ENCODE results near the gene NDRG4.
"Not testable (repeated sequence)": the region's sequence is repeated elsewhere in the genome, so short reads cannot be mapped to it uniquely, and the experiment has no call there.

NDRG4 gene

DNA sequence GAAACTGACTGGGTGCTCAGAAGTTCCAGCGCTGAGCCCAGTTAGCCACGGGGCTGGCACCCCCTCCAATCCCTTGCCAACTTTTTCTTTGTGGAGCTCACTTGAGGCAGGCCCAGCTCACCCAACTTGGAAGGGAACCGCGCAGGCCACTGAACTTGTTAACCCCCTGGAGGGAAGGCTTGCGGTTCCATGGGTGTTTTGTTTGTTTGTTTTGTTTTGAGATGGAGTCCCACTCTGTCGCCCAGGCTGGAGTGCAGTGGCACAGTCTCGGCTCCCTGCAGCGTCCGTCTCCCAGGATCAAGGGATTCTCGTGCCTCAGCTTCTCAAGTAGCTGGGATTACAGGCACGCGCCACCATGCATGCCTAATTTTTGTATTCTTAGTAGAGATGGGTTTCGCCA, 34.1 kb upstream of the NDRG4 start:
- DNase-seq (ENCODE audit: low read depth): no peak

DNA sequence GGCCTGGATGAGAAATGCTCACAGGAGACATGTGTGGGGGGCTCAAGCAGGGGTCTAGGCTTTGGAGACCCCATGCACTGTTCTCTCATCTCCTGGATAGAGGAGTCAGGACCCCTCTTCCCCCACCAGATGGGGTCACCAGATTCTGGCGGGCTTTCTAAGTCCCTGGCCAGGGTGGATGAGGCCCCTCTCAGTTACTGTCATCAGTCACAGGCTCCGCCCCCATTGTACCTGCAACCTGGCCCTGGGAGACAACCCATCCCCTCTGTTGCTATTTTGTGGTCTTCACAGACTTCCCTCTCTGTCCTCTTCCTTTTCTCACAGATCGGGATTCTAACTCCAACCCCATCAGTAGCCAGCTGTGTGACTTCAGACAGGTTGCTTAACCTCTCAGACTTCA, 33.5 kb upstream of the NDRG4 start:
- no peak for DNase-seq (ENCODE audit: low read depth)

DNA sequence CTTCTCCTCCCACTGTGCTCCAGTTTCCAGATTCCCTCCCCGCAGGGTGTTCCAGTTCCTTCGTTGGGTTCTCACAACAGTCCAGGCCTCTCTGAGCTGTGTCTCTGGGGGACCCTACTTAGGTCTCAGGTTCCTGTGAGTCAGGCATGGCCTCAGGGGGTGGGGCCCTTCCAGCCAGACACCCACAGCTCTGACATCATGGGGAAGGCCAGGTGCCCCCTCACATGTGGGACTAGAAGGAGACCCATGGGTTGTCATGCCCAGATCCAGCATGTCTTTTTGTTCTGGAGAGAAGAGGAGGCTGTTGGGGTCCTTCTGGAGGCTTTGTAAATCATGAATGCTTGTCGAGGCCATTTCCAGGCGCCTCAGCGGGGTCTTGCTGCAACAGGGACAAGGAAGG, 32.0 kb upstream of the NDRG4 start:
- DNase-seq (ENCODE audit: low read depth): no peak

DNA sequence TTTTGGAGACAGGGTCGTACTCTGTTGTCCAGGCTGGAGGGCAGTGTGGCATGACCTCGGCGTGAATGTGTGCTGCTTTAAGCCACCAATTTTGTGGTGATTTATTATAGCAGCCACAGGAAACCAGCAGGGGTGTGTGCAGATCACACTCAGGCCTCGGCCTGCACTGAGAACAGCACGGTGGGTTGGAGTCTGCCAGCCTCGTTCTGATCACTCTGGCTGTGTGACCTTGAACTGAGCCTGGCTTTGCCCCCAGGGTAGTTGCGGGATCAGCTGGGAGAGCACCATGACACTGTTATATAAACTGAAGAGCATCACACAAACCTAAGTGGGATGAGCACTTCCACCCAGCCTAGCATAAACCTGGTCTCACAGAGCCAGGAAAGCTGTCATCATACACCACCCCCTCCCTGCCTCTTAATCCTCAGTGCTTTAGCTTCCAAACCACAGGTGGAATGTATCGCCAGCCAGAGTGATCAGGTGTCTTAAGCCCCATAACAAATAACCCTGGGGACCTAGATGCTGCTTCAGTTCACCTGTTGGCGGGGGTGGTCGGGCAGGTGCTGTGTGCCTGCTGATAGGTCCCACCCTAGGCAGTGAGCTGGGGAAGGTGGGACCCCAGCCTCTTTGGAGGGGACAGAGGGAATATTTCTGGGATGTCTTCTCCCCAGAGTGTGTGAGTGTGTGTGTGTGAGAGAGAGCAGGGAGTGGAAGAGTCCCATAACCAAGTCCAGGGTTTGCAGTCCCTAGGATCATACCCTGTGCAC, 28.6 kb upstream of the NDRG4 start:
- DNase-seq (ENCODE audit: low read depth): no peak

DNA sequence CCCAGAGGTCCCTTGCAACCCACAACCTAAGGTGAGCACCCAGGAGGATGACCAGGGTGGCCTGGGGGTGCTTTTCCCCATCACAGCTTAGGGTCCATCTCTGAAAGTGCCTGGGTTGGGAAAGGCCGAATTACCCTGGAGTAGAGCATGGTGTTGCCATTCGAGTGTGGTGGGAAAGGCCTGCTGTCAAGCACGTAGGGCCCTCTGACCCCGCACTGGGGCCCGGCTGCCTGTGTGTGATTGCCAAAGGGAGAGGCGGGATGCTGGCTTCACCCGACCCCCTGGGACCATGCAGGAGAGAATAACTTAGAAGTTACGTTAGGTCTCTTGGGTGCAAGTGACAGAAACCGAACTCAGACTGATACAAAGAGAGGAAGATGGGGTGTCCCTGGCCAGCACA, 27.7 kb upstream of the NDRG4 start:
- DNase-seq (ENCODE audit: low read depth): no peak

DNA sequence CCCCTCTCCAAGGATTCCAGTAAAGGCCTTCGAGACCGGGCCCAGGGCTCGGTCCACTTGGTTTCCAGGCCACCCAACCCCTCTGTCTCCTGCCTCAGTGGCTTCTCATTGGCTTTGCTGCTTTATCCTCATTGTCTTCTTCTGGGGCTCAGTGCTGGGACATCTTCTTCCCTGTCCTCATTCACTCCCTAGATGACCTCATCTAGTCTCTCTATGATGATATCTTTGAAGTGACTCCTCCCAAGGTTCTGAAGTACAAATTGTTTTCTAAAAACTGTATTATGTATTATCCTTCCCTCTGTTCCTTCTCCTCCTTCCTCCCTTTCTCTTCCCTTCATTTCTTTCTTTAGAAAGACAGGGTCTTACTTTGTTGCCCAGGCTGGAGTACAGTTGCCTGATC, 27.1 kb upstream of the NDRG4 start:
- no peak for DNase-seq (ENCODE audit: low read depth)

DNA sequence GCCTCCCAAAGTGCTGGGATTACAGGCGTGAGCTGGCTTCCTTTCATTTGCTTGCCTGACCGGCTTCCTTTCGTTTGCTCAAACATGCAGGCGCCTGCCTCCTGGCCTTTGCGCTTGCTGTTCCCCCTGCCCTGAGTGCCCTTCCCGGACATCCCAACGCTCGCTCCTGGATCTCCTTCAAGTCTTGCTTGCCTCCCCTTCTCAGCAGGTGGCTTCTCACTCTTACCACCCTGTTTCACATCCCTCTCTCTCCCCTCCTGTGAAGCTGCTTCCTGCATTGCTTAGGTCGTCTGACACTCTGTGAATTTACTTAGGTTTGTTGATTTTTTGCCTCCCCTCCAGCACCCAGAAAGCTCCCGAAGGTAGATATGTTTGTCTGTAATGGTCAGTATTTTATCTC, 25.6 kb upstream of the NDRG4 start:
- no peak for DNase-seq (ENCODE audit: low read depth)

DNA sequence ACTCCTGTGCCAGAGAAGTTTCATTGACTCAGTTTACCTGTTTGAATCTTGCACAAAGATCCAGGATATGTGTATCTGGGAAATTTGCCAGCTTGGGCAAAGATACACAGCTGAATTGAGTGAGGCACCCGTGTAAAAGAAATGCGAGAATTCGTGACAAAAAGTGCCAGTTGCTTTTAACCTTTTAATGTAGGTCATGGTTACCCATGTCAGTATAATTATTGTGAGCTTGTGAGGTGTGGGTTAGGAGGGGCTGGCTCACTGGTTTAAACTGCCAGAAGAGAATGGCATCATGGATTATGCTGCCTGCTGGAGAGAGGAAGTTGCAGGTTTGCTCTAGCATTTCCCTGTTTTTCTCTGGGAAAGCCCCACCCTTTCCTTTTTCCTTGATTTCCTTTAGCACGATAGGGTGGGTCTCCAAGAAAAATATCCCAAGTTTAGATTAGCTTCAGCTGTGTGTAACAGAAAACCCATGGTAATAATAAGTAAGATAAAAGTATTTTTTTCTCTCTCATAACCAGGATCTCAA, 24.8 kb upstream of the NDRG4 start:
- DNase-seq (ENCODE audit: low read depth): no peak

DNA sequence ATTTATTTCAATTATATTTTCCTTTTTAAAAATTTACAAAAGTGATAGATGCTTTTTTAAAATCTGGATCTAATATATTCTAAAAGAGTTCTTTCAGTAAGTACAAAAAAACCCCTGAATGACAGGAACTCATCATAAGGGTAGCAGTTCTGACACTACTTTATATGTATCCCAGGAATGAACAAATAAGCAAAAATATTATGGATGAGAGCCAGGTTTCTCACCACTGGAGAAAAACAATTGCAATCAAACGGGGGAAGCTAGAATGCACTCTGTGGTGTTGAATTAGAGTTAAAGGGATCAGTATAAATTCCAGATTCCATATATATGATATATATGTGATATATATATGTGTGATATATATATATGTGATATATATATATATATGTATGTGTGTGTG, 23.2 kb upstream of the NDRG4 start:
- no peak for DNase-seq (ENCODE audit: low read depth)

DNA sequence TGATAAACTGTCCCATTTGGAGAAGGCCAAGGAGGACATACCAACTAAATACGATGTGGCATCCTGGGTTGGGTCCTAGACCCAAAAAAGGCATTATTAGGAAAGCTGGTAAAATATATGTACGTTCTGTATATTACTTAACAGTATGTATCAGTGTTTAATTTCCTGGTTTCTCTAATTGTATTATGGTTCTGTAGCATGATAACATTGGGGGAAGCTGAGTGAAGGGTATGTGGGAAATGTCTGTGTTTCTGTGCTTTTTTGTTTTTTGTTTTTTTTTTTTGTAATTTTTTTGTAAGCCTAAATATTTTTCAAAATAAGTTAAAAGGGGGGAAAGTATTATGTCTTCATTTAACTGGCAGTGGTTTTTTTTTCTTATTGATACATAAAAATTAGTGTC, 21.5 kb upstream of the NDRG4 start:
- DNase-seq (ENCODE audit: low read depth): no peak

DNA sequence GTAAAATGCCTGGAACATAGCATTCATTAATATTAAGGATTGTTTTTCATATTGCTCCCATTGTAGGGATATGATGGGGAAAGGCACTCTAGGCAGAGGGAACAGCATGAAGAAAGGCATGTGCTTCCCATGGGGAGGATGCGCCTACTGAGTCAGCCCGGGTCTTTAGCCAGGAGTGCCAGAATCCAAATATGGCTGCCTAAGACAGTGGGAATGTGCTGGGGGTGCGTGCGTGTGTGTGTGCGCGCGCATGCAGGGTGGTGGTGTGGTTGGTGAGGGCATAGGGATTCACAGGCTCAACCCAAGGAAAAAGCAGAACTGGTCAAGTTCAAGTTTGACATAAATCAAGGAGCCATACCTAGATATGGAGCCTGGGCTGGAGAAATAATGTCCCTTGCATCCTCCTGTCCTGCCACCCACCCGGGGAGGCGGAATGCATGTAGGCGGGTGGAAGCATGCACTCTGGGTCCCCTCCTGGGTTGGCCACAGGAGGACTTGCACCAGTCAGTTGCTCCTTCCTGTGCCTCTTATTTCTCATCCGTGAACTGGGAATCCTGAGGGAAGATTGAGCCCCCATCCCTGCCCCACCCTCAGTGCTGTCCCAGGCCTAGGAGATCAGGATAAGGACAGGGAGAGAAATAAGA, 18.6 kb upstream of the NDRG4 start:
- DNase-seq (ENCODE audit: low read depth): no peak

DNA sequence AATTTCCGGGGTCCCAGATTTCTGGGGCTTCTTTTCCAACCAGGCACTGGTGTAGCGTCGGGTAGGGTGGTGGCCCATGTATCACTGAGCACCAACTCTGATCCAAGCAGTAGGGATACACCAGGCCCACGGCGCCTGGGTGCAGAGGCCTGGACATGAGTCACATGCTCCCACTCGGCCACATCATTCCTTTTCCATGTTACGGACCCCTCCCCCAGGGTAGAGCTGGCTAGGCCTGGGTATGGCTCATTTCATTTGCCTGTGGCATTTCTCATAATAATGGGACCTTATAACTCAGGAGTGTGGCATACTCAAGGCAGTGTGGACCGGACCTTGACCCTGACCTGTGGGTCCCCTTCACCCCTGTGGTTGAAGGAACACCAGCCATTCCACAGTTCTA, 18.0 kb upstream of the NDRG4 start:
- DNase-seq (ENCODE audit: low read depth): no peak

DNA sequence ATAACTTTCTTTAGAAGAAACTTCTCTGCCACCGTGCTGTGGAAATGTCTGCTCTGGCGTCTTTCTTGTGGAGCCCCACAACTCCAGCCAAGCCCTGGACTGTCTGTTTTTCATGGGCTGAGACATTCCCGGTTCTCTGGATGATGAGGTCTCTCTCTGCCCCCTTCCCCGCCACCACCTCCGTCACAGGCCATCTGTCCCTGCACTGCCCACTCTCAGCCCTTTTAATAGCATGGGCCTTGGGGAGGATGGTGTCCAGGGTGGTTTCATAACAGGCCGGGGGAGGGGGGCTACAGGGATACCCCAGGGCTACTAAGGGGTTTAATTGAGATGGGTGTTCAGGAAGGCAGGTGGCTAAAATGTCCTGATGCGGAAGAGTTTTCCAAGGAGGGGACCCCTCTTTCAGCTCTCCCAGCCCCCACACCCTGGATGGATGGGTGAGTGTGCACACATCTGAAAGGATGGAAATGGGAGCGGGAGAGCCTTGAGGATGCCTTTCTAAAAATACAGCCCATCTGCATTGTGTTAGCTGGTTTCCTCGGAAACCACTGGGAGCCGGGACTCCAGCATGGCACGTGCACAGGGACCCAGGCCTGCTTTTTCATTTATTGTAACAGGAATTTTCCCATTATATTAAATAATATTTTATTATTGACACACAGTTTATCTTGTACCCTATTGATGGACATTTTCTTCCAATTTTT, 14.6 kb upstream of the NDRG4 start:
- no peak for DNase-seq (ENCODE audit: low read depth)

DNA sequence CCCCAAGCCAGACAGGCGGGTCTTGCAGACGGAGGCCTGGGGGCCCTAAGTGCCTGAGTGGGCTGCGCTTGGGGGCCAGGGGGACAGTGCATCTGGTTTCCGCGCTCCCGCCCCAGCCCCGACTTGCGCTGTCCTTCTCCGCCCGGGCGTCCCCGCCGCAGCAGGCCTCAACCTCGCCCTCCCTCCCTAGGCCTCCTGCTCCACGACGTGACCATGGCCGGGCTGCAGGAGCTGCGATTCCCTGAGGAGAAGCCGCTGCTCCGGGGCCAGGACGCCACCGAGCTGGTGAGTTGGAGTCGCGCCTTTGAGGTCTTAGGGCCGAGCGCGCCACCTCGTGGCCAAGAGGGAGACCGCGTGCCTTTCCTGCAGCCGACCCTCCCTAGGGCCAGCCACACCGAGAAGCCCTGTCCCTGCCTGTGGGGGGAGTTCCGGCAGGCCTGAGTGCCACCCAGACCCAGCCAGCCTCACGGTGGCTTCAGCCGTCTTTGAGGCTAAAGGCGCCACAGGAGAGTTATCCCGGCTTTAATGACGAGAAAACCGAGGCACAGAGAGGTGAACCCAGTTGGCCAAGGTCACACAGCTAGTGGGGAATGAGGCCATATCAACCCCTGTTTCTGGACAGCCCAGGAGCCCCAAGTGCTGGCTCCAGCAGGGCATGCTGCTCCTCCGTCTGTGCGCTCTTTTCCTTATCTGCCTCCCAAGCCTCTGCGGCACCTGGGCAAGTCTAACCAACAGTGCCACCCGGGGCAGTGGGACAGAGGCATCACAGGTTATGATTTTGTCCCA, 12.2 kb upstream of the NDRG4 start:
- DNase-seq (ENCODE audit: low read depth): peak; percentile 49

DNA sequence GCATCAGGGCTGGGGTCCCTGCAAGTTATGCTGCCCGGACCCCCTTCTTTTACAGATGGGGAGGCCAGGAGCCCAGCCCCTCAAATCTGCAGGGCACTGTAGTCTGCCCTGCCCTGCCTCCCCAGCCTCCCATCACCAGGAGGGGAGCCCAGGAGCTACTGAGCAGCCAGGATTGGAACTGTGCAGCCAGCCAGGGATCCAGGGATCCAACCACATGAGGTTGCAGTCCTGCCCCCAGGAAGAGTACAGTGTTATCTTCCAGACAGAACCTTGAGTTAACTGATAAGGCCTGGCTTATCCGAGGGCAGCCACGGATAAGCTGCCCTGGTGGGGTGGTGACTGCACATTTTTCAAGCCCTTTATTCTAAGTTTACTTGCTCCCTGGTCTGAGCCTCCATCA, 11.4 kb upstream of the NDRG4 start:
- DNase-seq (ENCODE audit: low read depth): no peak

DNA sequence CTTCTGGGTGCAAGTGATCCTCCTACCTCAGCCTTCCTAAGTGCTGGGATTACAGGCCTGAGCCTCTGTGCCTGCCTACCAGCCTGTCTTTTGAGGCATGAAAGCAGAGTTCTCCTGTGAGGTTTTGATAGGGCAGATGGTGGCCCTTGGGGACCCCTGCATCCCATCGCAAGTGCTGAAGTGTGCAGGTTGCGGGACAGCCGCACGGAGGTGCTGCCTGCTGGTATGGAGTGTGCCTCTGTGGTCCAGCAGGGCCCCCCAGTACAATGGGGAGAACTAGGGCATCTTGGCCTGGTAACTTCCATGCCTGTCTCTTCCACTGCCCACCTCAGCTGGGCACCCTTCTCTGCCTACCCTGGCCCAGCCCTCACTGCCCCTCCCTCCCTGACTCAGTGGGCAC, 9.9 kb upstream of the NDRG4 start:
- DNase-seq (ENCODE audit: low read depth): no peak

DNA sequence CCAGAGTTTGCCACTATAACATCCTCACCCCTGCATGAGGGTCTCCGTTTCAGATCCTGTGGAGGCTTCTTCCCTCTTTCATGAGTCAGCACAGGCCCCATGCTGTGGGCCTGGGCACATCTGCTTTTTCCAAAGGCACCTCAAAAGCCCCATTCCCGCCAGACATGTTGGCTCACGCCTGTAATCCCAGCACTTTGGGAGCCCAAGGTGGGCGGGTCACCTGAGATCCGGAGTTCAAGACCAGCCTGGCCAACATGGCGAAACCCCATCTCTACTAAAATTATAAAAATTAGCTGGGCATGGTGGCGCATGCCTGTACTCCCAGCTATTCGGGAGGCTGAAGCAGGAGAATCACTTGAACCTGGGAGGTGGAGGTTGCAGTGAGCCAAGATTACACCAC, 9.4 kb upstream of the NDRG4 start:
- not testable (repeated sequence) for DNase-seq (ENCODE audit: low read depth)

DNA sequence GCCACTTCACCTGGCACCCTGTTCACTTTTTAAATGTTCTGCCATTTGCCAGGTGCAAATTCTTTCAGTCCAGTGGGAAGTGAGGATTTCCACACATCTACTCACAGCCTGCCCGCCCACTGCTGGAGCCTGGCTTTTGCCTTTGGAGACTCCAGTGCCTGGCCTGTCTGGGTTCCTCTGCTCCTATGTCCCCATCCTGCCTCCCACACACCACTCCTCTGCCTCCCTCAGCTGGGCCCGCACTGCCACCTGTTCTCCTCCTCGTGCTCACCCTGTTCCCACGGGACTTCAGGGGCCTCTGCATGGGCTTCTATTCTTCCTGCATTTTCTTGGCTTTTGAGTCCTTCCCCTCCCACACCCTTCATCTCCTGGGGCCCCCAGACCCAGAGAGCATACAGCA, 7.9 kb upstream of the NDRG4 start:
- no peak for DNase-seq (ENCODE audit: low read depth)

DNA sequence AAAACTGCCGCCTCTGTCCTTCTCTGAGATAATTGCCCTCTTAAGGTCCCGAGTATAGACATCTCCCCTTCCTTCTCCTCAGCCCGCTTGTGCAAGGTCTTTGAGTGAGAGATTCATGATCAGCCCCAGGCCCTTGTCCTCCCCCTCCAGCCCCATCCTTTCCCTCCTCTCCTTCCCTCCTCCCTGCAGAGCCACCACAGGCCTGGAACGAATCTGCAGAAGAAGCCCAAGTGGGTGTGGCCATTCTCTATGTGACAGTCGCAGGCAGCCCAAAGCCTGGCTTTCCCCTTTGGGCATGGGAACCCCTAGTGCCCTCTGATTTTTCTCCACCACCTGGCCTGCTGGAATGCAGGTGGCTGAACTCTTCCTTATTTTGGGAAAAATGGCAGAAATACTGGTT, 7.2 kb upstream of the NDRG4 start:
- no peak for DNase-seq (ENCODE audit: low read depth)

DNA sequence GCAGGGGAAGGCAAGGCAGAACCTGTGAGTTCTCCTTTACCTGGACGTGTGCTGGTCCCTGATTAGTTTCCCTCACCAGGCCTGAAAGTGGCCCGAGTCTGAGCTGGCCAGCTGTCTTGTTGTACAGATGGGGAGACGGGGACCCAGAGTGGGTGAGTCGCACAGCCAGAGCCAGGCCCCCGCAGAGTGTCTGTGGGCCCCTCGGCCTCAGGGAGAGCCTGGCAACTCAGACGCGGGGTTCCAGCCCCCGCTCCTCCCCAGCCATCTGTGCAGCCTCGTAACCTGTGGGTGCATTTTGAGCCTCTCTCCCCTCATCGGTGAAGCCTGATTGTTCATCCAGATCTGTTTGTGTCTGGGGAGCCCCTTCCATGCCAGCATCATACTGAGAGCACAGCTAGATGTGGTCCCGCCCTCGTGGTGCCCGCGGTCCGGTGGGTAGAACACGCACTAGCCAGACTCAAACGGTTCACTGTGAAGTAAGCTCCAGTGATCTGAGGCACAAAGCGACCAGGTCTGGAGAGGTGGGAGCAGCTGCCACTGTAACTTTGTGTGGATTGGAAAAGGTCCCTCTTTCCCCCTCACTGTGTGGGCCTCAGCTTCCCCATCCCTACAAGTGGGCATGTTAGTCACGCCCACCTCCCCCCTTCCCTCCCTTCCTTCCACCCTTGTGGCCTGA, 6.0 kb upstream of the NDRG4 start:
- DNase-seq (ENCODE audit: low read depth): no peak

DNA sequence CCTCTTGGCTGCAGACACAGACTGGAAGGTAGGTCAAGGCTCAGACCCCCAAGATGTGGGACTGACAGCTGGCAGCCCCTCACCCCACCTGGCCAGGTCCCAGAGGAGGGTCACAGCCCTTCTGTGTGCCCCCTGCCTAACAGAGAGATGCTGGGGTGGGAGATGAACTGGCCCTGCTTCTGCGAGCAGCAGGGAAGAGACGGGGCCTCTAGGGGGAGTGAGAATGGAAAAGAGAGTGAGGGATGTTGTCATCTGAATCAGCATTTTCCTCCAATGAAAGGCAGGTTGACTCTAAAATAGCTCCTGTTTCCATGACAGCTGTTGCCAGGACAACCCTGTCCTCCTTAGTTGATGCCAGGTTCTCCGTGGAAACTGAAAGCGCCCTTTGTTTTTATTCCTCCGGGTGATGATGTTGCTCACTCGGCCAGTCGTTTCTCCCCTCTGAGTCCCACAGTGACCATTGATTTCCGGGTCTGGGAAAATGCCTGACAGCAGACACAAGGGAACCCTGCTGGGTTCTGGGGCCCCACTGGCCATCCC, 4.9 kb upstream of the NDRG4 start:
- DNase-seq (ENCODE audit: low read depth): no peak
